HG03439 (cell line): ENCODE measurements around the gene RAB37.

ENCODE experiments used
- ATAC-seq: cut with Tn5 transposase; IDR thresholded peaks from one replicate; pipeline ENCODE4 v1.9.1; 2021; ENCODE audit warnings: mild to moderate bottlenecking, moderate library complexity; ENCODE audit not compliant: unreplicated experiment

RAB37 gene

GRCh38 chr17:74728033-74728701 is 8.9 kb upstream of the RAB37 start:
- no peak for ATAC-seq

DNA sequence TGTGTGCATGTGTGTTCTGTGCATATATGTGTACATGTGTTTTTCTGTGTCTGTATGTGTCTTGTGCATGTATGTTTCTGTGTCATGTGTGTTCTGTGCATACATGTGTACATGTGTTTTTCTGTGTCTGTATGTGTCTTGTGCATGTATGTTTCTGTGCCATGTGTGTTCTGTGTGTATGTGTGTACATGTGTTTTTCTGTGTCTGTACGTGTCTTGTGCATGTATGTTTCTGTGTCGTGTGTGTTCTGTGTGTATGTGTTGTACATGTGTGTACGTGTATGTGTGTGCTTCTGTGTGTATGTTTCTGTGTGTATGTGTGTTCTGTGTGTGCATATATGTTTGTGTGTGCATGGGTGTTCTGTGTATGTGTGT is 8.4 kb upstream of the RAB37 start:
- no peak for ATAC-seq

DNA sequence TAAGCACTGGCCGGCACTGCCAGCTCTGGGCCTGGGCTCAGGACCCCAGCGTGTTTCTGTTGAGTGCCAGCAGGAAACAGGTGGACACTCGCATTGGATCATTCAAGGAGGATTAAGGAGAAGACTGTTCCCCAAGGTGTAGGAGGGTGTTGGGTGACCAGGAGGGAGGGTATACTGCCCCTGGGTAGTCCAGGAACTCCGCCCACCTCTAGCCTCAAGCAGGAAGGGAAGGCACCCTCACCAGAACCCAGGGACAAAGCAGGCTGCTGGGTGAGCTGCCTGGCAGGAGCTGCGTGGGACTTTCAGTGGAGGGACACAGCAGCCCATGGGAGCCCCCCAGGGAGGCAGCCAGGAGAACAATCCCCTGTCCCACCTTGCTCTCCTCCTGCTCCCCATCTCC is 7.7 kb upstream of the RAB37 start:
- ATAC-seq, result no peak

GRCh38 chr17:74729866-74730265 is 7.2 kb upstream of the RAB37 start:
- ATAC-seq, result no peak

GRCh38 chr17:74730491-74731346 is 6.3 kb upstream of the RAB37 start:
- no peak for ATAC-seq

DNA sequence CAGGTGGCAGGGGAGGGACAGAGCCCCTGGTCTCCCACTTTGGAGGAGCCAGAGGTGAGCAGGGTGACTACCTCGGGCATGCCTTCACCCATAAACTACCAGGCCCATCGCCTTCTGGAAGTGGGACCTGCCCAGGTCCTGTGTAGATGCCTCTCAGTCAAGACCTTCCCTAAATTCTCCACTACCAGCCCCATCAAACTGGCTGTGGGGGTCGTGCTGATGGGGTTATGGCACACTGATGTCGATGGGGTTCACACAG is 5.8 kb upstream of the RAB37 start:
- no peak for ATAC-seq

- ATAC-seq, result no peak
Observed at GRCh38 chr17:74732042-74732867, 4.8 kb upstream of the RAB37 start.

GRCh38 chr17:74733365-74734122 is 3.5 kb upstream of the RAB37 start:
- ATAC-seq, result no peak

DNA sequence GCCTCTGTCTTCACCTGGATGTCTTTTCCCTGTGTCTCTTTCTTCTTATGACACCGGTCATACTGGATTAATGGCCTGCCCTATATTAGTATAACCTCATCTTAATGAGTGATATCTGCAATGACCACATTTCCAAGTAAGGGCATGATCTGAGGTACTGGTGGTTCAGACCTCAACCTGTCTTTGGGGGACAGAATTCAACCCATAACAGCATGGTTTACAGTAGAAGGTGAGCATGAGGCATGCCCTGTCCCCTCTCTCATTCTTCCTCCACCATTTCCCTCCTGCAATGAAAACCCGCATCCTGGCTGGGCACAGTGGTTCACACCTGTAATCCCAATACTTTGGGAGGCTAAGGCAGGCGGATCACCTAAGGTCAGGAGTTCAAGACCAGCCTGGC is 2.8 kb upstream of the RAB37 start:
- ATAC-seq, result no peak

DNA sequence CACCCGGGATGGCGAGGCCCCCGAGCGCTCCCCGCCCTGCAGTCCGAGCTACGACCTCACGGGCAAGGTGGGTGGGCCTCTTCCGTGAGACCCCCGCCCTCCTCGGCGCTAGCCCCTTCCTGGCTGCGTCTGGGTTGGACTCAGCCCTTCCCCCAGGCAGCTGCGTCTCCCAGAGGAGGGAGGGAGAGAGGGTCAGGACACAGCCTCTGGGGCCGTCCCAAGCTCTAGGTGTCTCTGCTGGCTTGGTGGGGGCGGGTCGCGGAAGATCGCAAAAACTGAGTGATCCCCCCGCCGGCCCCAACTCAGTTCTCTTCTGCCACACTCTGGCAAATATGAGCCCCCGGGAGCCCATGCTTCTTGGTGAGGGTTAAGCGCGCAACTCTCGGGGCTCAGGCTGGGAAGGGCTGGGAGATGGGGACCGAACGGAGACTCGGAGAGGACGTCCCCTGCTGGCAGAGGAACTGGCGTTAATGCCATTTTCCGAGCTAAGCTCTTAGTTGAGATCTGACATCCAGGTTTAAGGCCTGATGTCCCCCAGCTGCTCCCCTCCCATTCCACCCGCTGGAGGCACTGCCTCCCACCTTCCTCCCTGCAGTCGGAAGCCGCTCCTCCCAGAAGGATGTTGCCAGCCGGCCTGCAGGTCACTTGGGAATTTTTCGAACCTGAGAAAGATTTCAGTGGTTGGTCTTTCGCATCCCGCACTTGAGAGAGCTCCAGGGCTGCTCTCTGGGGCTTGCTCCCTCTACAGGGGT is 419 bp downstream of the RAB37 start:
- ATAC-seq, result no peak

GRCh38 chr17:74738051-74738996 is 1.3 kb downstream of the RAB37 start:
- ATAC-seq, result peak; percentile 43

DNA sequence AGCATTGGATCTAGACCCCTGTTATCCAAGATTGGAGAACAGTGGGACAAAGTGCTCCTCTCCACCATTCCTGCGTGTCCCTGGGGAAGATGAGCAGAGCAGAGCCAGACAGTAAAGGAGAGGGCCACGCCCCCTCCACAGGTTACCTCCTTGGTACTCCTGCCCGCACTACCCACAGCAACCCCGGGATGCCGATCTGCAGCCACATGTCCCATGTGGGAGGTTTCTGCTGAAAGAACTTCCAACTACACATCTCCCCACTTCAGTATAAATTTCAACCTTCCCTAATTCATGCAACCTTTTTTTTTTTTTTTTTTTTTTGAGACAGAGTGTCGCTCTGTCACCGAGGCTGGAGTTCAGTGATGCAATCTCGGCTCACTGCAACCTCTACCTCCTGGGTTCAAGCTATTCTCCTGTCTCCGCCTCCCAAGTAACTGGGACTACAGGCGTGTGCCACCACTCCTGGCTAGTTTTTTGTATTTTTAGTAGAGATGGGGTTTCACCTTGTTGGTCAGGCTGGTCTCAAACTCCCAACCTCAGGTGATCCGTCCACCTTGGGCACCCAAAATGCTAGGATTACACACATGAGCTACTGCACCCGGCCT is 2.3 kb downstream of the RAB37 start:
- ATAC-seq, result no peak

GRCh38 chr17:74740173-74740572 is 3.1 kb downstream of the RAB37 start:
- no peak for ATAC-seq

- ATAC-seq, result no peak
Observed at GRCh38 chr17:74740641-74741387, 3.8 kb downstream of the RAB37 start.

GRCh38 chr17:74742153-74742515 is 5.1 kb downstream of the RAB37 start:
- ATAC-seq, result no peak

DNA sequence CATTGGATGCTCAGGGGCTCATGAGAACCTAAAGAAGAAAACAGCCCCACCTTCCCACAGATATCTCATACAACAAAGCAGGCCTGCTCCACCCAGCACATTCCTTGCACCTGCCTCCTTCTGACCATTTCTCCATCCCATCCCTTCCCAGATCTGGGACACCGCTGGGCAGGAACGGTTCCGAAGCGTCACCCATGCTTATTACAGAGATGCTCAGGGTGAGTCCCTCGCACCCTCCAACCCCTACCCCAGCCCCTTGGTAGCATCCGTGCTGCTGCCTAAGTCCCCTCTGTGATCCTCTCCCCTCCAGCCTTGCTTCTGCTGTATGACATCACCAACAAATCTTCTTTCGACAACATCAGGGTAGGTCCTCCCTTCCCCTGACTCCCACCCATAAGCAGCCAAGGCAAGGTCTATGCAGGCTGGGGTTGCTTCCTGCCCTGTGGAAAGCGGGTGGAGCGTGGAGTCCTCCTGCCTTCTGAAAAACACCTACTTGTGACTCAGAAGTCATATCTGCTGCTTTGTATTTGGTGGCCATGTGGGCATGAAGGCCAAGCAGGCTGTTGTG is 6.0 kb downstream of the RAB37 start:
- no peak for ATAC-seq

DNA sequence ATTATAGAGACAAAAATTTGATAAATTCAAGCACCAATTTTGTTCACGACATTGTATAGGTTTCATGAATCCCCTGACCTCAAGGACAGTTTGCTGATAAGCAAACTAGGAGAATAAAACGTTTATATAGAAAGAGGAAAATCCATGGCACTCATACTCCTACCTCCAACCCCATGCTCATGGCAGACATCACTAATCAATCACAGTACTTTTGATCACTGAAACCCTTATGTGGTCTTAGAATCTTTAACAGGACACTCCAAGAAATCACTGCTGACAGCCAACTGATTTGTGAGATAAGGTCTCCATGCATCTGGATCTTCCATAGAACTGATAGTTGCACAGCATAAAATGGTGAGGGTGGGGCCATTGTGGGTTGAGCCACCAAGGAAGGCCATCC is 6.7 kb downstream of the RAB37 start:
- ATAC-seq, result no peak

GRCh38 chr17:74744349-74744713 is 7.3 kb downstream of the RAB37 start:
- no peak for ATAC-seq
